ENCODE measurements around the gene PCSK6.
"Not testable (repeated sequence)": the region's sequence is repeated elsewhere in the genome, so short reads cannot be mapped to it uniquely, and the experiment has no call there.

The PCSK6 gene

DNA sequence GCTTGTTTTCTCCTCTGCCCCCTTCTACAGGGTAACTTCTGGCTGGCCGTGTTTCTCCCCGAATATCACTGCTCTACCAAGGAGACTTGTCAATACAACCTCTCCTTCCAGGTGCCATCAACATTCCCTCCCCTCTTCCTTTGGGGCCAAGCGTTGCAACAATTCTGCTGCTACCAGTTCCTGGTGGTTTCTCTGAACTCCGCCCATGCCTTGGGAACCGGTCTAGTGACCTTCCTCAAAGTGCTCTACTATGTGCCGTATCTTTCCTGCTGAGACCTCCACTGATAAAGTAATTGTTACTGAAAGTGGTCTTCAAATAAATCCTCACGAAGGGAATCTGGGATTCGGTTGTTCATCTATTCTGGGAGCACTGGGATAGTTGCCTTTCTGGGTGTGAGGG, 26.2 kb downstream of the PCSK6 start:
- no peak for DNase-seq (ENCODE audit: low read depth in 3 of 3)

DNA sequence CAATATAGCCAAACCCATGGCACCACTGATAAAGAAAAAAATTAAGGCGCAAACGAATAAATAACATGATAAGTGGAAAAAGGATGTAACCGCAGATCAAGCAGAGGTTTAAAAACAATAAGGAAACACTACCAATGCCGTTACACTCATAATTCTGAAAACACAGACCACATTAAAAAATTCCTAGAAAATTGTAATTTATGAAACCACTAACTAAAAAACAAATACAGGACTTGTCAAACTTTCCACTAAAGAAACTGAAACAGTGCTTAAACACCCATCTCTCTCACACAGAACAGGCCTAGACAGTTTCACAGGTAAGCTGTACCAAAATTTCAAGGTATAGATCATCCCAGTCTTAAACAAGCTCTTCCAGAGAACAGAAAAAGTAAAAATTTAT, 28.4 kb downstream of the PCSK6 start:
- no peak for DNase-seq (ENCODE audit: low read depth in 3 of 3)

DNA sequence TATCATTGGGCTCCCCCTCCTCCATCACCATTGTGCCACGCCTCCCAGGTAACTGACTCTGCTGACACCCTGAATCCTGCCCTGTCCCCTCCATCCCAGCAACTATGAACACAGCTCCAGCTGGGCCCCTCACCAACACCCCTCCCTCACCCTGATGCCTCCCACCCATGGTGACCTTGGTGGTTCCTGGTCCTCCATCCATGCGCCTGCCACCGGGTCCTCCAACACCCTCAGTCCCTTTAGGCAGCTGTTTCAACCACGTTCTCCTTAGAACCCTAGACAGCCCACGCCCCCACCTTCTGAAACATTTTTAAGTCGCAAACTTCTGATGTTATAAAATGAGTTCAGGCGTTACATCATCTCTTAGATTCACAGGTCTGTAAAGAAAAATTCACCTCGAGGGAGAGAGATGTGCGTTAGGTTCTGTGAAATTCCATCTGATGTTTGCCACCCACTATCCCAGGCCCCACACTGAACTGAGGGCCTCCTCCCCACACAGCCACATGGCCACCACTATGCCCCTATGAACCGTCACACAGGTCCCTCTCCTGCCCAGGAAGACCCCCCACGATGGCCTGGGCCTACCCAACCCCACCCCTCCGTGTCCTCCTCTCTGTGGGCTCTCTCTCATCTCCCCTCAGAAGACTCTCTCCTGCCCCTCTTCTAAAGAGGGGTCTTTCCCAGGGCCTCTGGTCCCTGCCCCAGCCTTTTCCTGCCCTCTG, 29.8 kb downstream of the PCSK6 start:
- no peak for DNase-seq (ENCODE audit: low read depth in 3 of 3)

- no peak for DNase-seq (ENCODE audit: low read depth in 3 of 3)
These were observed 30.5 kb downstream of the PCSK6 start for GRCh38 chr15:101458908-101459578.

- DNase-seq (ENCODE audit: low read depth in 3 of 3): no peak
These were observed 31.2 kb downstream of the PCSK6 start for GRCh38 chr15:101458158-101458900.

GRCh38 chr15:101457696-101458095, 31.8 kb downstream of the PCSK6 start:
- DNase-seq (ENCODE audit: low read depth in 3 of 3): no peak

- no peak for DNase-seq (ENCODE audit: low read depth in 3 of 3)
These were observed 33.3 kb downstream of the PCSK6 start for GRCh38 chr15:101456057-101456739.

DNA sequence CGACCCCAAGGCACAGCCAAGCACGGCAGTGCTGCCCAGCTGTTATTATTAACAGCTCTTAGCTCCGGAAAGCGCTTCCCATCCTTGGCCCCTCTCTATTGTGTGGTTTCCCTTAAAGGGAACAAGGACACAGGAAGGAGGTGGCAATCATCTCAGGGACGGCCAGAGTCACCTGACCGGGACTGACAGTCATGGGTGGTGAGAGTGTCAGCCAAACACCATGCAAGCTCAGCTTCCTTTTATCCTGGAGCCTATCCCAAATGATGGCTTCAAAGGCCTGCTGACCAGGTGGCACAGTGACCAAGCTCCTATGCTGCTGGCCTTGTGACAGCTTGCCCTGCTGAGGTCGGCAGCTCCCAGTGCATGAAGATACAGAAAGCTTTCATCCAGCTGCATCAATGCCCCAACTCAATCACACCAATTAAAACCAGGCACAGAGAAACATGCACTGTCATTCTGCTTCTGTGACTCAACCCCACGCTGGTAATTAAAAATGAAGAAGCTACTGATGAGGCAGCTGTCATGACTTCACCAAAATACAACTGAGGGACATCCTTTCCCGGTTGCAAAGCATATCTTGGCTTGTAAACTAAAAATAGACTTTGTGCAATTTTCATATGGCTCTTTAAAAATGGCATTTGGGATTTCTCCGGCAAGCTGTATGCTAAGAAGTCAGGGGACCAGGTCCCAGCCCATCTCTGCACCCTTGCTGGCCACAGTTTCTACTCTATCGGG, 34.0 kb downstream of the PCSK6 start:
- no peak for DNase-seq (ENCODE audit: low read depth in 3 of 3)

DNA sequence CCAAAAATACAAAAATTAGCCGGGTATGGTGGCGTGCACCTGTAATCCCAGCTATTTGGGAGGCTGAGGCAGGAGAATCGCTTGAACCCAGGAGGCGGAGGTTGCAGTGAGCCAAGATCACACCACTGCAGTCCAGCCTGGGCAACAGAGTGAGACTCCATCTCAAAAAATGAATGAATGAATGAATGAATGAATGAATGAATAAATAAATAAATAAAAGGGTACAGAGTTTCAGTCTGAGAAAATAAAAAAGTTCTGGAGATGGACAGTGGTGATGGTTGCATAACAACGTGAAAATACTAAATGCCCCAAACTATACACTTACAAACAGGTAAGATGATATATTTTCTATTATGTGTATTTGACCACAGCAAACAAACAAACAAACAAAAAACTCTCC, 34.7 kb downstream of the PCSK6 start:
- DNase-seq (ENCODE audit: low read depth in 3 of 3): not testable (repeated sequence)

DNA sequence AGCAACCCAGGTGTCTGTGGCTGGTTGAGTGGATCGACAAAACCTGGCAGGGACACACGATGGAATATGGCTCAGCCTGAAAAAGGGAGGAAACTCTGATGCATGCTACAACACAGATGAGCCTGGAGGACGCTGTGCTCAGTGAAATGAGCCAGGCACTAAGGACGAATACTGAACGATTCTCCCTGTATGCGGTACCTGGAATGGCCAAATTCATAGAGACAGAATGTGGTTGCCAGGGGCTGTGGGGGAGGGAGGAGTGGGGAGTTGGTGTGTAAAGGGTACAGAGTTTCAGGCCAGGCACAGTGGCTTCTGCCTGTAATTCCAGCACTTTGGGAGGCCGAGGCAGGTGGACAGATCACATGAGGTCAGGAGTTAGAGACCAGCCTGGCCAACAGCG, 35.1 kb downstream of the PCSK6 start:
- no peak for DNase-seq (ENCODE audit: low read depth in 3 of 3)

GRCh38 chr15:101453123-101454120, 36.1 kb downstream of the PCSK6 start:
- no peak for DNase-seq (ENCODE audit: low read depth in 3 of 3)

DNA sequence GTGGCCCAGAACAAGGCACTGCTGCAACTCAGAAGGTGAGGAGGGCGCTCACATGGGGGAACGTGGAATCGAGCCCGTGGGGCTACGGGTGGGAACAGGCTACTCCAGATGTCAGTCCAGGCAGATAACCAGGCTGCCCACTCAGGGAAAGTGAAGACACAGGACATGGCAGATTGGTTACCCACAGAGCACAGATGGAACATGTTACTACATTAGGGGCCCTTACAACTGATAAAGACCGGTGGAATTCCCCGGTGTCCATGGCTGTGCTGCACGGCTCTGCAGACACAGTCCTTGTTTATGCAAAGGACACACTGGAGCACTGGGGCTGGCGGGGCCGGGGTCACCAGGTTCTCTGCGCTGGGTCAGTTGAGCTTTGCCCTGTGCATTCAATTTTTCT, 36.9 kb downstream of the PCSK6 start:
- no peak for DNase-seq (ENCODE audit: low read depth in 3 of 3)

GRCh38 chr15:101451846-101452245, 37.7 kb downstream of the PCSK6 start:
- no peak for DNase-seq (ENCODE audit: low read depth in 3 of 3)

DNA sequence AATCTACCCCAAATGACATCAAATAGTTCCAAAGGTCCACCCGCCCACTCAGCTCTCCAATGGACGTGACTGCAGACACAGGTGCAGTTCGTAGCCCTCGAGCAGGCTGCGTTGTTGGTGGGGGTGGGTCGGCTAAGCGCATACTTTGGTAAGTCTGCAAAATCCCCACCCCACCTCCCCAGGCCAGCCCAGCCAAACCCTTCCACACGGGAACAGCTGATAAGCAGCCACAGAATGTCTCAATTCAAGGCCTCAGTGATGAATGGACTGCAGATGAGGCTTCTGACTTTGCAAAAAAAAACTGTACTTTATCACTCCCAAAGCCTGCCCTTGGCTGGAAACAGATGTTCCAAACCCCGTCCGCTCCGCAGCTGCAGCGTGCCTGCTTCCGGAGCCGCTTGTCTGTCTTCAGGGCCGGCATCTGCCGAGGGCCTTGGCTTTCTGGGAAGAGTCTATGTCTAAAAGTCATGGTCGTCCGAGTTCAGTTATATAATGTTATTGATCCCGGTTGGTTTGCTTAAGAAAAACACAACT, 38.2 kb downstream of the PCSK6 start:
- no peak for DNase-seq (ENCODE audit: low read depth in 3 of 3)

DNA sequence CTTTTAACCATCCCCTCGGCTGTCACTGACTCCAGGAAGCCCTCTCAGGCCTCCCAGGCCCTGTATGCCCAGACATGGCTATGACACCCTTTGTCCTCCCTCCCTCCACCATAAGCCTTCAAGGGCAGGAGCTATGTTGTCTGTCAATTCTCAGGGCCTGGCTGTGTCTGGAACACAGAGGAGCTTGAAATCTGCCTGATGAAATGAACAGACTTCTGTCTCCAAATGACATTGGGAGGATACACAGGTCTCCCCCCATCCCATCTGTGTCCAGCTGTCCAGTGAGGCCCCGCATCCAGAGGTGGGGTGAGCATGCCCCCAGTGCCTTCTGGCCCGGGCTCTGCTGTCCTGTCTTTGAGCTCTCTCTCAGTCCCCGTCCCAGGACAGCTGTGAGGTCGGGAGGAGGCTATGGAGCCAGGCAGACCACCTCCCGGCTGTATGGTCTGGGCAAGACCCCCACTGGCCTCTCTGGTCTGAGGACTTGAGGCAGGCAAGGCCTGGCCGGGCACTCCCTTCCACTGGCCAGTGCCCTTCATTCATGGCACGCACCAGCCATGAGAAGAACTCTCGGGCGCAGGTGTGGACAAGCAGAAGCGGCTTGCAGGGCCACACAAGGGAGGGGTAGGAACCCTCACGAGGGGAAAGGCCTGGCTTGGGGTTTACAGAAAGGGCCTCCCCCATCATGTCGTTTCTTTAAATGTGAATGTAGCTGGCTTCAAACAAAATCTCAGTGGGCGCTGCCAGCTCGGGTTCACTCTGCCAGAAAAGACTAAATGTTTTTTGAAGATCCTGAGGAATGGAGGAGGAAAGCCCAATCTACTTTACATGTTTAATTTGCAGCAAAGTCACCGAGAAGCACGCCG, 38.9 kb downstream of the PCSK6 start:
- no peak for DNase-seq (ENCODE audit: low read depth in 3 of 3)

GRCh38 chr15:101449471-101450402, 39.8 kb downstream of the PCSK6 start:
- no peak for DNase-seq (ENCODE audit: low read depth in 3 of 3)

GRCh38 chr15:101448336-101448735, 41.2 kb downstream of the PCSK6 start:
- DNase-seq (ENCODE audit: low read depth in 3 of 3): no peak

GRCh38 chr15:101447561-101448071, 41.9 kb downstream of the PCSK6 start:
- DNase-seq (ENCODE audit: low read depth in 3 of 3): no peak

Data from stimulated activated CD4-positive, alpha-beta T cell treated with anti-CD3 and anti-CD28 coated beads, TNF-alpha, amount 100 ng/mL, for 48 hours (primary cell).